Sigmoid colon (tissue), 4 donors: ENCODE data around the gene HSD11B2.

Experiments
- CTCF ChIP-seq, 4 experiments: fragments of 450-650 bp in 3 of 4; fragments of 200-600 bp in 1 of 4; IDR thresholded peaks; one replicate each; pipeline ENCODE4 v1.5.1; 2016 to 2019; ENCODE audit warnings: antibody characterized with exemption in 4 of 4, mild to moderate bottlenecking in 3 of 4, moderate library complexity in 2 of 4
- POLR2A ChIP-seq, 2 donors: fragments of 450-650 bp; IDR thresholded peaks; one replicate each; pipeline ENCODE4 v1.6.1; 2016; ENCODE audit warnings: antibody characterized with exemption in 2 of 2, mild to moderate bottlenecking in 2 of 2, moderate library complexity in 2 of 2
- POLR2AphosphoS5 ChIP-seq, 4 donors: sonication (generic); formaldehyde crosslinking; IDR thresholded peaks; one replicate each; pipeline ENCODE4 v1.6.1; 2017; ENCODE audit warnings: antibody characterized with exemption in 4 of 4

DNA sequence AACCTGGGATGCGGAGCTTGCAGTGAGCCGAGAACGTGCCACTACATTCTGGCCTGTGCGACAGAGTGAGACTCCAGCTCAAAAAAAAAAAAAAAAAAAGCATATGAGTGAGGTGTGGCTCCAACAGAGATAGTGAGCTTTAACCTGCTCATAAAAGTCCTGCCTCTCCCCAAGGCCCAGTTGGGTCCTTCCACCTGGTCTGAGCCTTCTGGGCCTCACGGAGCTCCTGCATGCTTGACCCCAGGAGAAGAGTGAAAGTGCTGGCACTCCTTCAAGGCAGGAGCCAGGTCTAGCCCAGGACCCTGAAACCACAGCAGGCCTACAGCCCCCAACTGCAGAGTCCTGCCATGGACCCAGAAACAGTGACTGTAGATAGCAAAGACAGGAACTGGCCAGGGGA, 17.7 kb downstream of the HSD11B2 start:
- TF ChIP-seq CTCF (IDR thresholded peaks at IDR 0.05) (no peak), POLR2AphosphoS5 (IDR thresholded peaks at IDR 0.05) (no peak), POLR2A (IDR thresholded peaks at IDR 0.05) (peak in 1 of 2 donors; percentile 21)
